Nephron progenitor cell (in vitro differentiated cells): ENCODE measurements around the gene PPFIA4.

Experiments
- DNase-seq: peaks from one replicate; pipeline ENCODE4 v3.0.0; 2021
- H3K27ac Mint-ChIP-seq: 2 replicates; pipeline ENCODE4 v1.8.0; 2021; ENCODE audit warnings: mild to moderate bottlenecking, moderate library complexity, mixed read lengths
- H3K27me3 Mint-ChIP-seq: 2 replicates; pipeline ENCODE4 v1.8.0; 2021; ENCODE audit warnings: mild to moderate bottlenecking, low read depth, mixed read lengths; ENCODE audit not compliant: poor library complexity
- H3K36me3 Mint-ChIP-seq: 2 replicates; pipeline ENCODE4 v1.8.0; 2021; ENCODE audit warnings: low read depth, mixed read lengths
- H3K4me1 Mint-ChIP-seq: 2 replicates; pipeline ENCODE4 v1.8.0; 2021; ENCODE audit warnings: mixed read lengths
- H3K4me3 Mint-ChIP-seq: 2 replicates; pipeline ENCODE4 v1.8.0; 2021; ENCODE audit warnings: mild to moderate bottlenecking, moderate library complexity, mixed read lengths
- H3K9me3 Mint-ChIP-seq: 2 replicates; pipeline ENCODE4 v1.8.0; 2021; ENCODE audit warnings: mild to moderate bottlenecking, moderate library complexity, mixed read lengths
- CTCF ChIP-seq: fragments of 200-600 bp; sonication (generic); IDR thresholded peaks from 2 replicates; pipeline ENCODE4 v1.5.0; 2021; ENCODE audit warnings: antibody characterized with exemption

PPFIA4 gene

GRCh38 chr1:203127666-203128430 is 101.6 kb downstream of the PPFIA4 start, which contains the start of gene ADORA1:
Gene ADORA1, plus strand, starts transcription at chr1:203127726. Its CDS starts 1,116 bp downstream, at chr1:203128842.
- Mint-ChIP-seq H3K27ac (peak within 1 kb of the TSS; percentile 7), H3K9me3 (no peaks in the 10 kb centered on the region), H3K27me3 (peaks cover 60% of the 10 kb centered on the region)

GRCh38 chr1:203128431-203128715 is 102.1 kb downstream of the PPFIA4 start:
- H3K27ac Mint-ChIP-seq = no peak overlapping the region
- TF ChIP-seq CTCF = no peak
- peak overlapping the region; percentile 79 for H3K4me3 Mint-ChIP-seq
- peaks cover 62% of the 10 kb centered on the region for H3K27me3 Mint-ChIP-seq
- no peaks in the 10 kb centered on the region for H3K9me3 Mint-ChIP-seq
- no peaks in the 10 kb centered on the region for H3K36me3 Mint-ChIP-seq
- H3K4me1 Mint-ChIP-seq = peaks cover 36% of the 10 kb centered on the region
- no peak for DNase-seq

More at GRCh38 chr1:203127666-203128430, 101.6 kb downstream of the PPFIA4 start, which contains the start of gene ADORA1:
- Mint-ChIP-seq H3K4me1 (peaks cover 36% of the 10 kb centered on the region), H3K4me3 (peak within 1 kb of the TSS; percentile 79), H3K36me3 (no peaks in the 10 kb centered on the region)
- peak; percentile 76 for DNase-seq
- TF ChIP-seq CTCF = peak; percentile 30
